KOPT-K1 (cell line): ENCODE measurements around the gene ID1.
"Not testable (repeated sequence)": the region's sequence is repeated elsewhere in the genome, so short reads cannot be mapped to it uniquely, and the experiment has no call there.

Experiments
- H3K27ac ChIP-seq: fragments of 200-600 bp; sonication (generic); 2 replicates; pipeline ENCODE4 v1.5.1; 2016; ENCODE audit warnings: antibody characterized with exemption, mild to moderate bottlenecking, low read depth, low read length; ENCODE audit not compliant: poor library complexity, severe bottlenecking
- H3K36me3 ChIP-seq: fragments of 200-600 bp; sonication (generic); 2 replicates; pipeline ENCODE4 v1.5.1; 2017; ENCODE audit warnings: antibody characterized with exemption, mild to moderate bottlenecking, low read length, moderate library complexity; ENCODE audit not compliant: insufficient read depth
- H3K9me3 ChIP-seq: fragments of 200-600 bp; sonication (generic); 2 replicates; pipeline ENCODE4 v1.5.1; 2017; ENCODE audit warnings: antibody characterized with exemption, low read length, mild to moderate bottlenecking; ENCODE audit not compliant: insufficient read depth, poor library complexity, severe bottlenecking

ID1 gene

GRCh38 chr20:31570021-31570463, 35.0 kb upstream of the ID1 start:
- no peak overlapping the region for H3K27ac ChIP-seq
- peaks cover 55% of the 10 kb centered on the region for H3K36me3 ChIP-seq

DNA sequence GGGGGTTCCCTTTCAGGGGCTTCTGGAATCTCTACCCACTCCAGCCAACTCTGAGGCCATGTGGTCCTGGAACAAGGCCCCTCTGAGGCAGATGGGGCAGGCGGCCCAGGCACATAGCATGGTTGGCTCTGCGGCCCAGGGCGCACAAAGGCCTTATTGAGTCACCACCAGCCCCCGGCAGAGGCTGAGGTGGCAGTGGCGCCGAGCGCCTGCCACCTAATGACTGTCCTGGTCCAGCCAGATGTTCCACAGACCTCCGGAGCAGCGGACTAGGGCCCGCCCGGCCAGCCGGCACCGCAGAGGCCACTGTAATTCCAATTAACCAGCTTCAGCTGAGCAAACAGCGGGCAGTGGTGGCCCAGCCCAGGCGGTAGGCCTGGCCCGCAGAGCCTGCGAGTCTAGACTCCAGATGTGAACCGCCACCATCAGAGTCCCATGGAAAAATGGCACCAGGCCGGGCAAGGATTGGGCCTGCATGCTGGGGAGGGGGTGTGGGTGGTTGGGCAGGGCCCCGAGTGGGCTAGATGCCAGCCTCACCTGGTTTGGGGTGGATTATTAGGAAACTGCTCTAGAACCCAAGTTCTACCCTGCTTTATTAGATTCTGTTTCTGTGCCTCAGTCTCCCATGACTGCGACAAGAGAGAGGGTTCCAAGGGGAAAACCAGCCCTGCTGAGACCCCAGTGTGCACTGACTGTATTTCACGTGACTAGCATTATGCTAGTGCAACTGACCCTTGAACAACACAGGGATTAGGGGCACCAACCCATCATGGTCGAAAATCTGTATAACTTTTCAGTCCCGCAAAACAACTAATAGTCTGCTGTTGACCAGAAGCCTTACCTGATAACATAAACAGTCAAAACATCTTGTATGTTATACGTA, 34.1 kb upstream of the ID1 start:
- H3K27ac ChIP-seq = no peak overlapping the region
- peaks cover 48% of the 10 kb centered on the region for H3K36me3 ChIP-seq
- H3K9me3 ChIP-seq = no peaks in the 10 kb centered on the region

More at GRCh38 chr20:31570021-31570463, 35.0 kb upstream of the ID1 start:
- no peaks in the 10 kb centered on the region for H3K9me3 ChIP-seq

DNA sequence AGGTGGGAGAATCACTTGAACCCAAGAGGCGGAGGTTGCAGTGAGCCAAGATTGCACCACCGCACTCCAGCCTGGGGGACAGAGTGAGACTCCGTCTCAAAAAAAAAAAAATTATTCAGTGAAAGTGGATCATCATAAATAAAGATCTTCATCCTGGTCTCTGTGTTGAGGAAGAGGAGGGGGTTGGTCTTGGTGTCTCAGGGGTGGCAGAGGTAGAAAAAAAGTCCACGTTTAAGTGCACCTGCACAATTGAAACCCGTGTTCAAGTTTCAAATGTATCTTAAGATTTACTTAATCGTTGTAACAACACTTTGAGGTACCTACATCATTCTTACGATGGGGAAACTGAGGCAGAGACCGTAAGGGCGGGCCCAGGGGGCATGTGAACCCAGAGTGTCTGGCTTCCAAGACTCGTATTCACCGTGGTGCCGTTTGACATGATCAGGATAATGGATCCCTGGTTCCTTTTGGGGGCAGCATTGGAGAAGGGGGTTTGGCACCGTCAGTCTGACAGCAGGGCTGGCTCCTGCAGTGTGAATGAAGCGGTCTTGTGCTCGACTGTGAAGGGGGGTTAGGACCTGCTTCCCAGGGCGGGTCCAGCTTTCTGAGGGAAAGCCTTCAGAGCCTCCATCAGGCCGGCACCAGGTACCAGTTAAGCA, 32.9 kb upstream of the ID1 start:
- no peaks in the 10 kb centered on the region for H3K9me3 ChIP-seq
- H3K36me3 ChIP-seq = peaks cover 36% of the 10 kb centered on the region
- H3K27ac ChIP-seq = peak overlapping the region; percentile 67

DNA sequence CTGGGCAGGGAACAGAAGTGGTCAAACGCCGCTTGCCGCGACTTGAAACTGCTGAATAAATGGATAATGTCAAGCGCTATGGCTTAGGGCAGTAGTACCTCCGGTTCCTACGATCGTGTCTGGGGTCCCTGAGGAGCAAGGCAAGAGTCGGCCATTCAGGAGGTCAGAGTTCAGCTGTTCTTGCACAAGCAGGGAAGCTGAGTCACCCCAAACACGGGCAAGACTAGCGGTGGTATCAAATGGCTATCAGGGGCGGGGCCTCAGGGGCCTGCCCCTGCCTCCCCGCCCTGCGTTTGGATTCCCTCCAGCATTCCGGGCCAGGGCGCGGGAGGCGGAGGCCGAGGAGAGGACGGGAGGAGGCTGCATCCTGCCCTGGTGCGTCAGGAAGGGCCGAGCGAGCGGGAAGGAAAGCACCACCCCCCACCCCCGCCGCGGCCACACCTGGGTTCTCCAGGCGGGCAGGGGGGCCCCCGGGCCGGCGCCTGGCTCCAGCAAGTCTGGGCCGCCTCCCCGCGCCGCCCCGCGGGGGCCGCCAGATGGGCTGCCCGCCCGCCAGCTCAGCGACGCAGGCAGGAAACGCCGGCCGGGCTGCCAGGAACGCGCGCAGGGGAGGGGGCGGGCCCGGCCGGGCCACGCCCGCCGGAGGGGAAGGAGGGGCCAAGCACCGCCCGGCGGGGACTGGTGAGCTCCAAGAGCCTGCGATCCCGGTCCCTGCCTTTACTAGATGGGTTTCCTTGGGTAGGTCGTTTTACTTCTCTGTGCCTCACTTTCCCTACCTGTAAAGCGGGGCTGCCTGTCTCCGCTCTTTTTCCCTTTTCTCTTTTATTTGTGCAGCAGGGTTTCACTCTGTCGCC, 32.2 kb upstream of the ID1 start:
- Histone ChIP-seq H3K27ac (peak overlapping the region; percentile 67), H3K9me3 (no peaks in the 10 kb centered on the region), H3K36me3 (peaks cover 28% of the 10 kb centered on the region)

- Histone ChIP-seq H3K27ac (peak overlapping the region; percentile 67), H3K9me3 (no peaks in the 10 kb centered on the region), H3K36me3 (peaks cover 20% of the 10 kb centered on the region)
Observed at GRCh38 chr20:31573555-31574321, 31.4 kb upstream of the ID1 start.

- not testable (repeated sequence) for H3K9me3 ChIP-seq, H3K27ac ChIP-seq
Observed at GRCh38 chr20:31574986-31575385, 30.1 kb upstream of the ID1 start.

GRCh38 chr20:31576751-31577150, 28.3 kb upstream of the ID1 start:
- H3K27ac ChIP-seq = no peak overlapping the region
- no peaks in the 10 kb centered on the region for H3K9me3 ChIP-seq
- H3K36me3 ChIP-seq = no peaks in the 10 kb centered on the region

More at GRCh38 chr20:31574986-31575385, 30.1 kb upstream of the ID1 start:
- H3K36me3 ChIP-seq = not testable (repeated sequence)

GRCh38 chr20:31577194-31577593, 27.9 kb upstream of the ID1 start:
- H3K27ac ChIP-seq = no peak overlapping the region
- H3K9me3 ChIP-seq = no peaks in the 10 kb centered on the region
- no peaks in the 10 kb centered on the region for H3K36me3 ChIP-seq

DNA sequence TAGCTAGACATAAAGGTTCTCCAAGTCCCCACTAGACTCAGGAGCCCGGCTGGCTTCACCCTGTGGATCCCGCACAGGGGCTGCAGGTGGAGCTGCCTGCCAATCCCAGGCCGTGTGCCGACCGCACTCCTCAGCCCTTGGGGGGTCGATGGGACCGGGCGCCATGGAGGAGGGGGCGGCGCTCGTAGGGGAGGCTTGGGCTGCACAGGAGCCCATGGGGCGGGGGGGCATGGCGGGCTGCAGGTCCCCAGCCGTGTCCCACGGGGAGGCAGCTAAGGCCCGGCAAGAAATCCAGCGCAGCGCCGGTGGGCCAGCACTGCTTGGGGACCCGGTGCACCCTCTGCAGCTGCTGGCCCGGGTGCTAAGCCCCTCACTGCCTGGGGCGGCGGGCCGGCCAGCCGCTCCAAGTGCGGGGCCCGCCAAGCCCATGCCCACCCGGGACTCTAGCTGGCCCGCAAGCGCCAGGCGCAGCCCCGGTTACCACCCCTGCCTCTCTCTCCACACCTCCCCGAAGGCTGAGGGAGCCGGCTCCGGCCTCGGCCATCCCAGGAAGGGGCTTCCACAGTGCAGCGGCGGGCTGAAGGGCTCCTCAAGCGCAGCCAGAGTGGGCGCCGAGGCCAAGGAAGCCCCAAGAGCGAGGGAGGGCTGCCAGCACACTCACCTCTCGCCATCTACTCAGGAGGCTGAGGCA, 26.5 kb upstream of the ID1 start:
- Histone ChIP-seq H3K27ac (no peak overlapping the region), H3K9me3 (no peaks in the 10 kb centered on the region), H3K36me3 (no peaks in the 10 kb centered on the region)

DNA sequence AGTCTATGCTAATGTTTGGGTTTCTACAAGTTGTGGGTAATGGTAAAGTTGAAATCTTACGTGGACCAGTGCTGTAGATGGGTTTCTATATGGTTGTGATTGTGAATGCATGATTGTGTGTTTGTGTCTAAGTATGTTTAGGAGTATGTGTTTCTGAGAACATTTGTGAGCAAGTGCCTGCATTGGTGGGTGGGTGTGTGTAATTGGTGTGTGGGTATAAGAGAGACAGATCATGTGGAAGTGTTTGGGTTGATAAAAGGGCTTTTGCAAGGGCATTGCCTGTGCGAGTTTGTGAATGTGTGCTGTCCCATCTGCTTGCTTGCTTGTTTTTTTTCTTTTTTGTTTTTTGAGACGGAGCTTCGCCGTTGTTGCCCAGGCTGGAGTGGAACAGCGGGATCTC, 25.8 kb upstream of the ID1 start:
- no peaks in the 10 kb centered on the region for H3K9me3 ChIP-seq
- H3K27ac ChIP-seq = no peak overlapping the region
- H3K36me3 ChIP-seq = no peaks in the 10 kb centered on the region

GRCh38 chr20:31579941-31580651, 25.0 kb upstream of the ID1 start:
- not testable (repeated sequence) for H3K36me3 ChIP-seq, H3K27ac ChIP-seq

GRCh38 chr20:31580706-31581105, 24.4 kb upstream of the ID1 start:
- H3K9me3 ChIP-seq = no peaks in the 10 kb centered on the region
- H3K36me3 ChIP-seq = no peaks in the 10 kb centered on the region
- no peak overlapping the region for H3K27ac ChIP-seq

More at GRCh38 chr20:31579941-31580651, 25.0 kb upstream of the ID1 start:
- not testable (repeated sequence) for H3K9me3 ChIP-seq

- no peak overlapping the region for H3K27ac ChIP-seq
- no peaks in the 10 kb centered on the region for H3K36me3 ChIP-seq
- H3K9me3 ChIP-seq = no peaks in the 10 kb centered on the region
Observed at GRCh38 chr20:31581391-31581790, 23.7 kb upstream of the ID1 start.
